ENCODE results near the gene TTYH3. TPM values are rescaled to one million over a fixed set of nuclear protein-coding genes. Genes with fewer than 3 reads are reported as not detected.

The TTYH3 gene
- total RNA-seq, 1 experiment from 2014 or later, result 122 TPM

- H2AK5ac ChIP-seq (ENCODE audit: insufficient read length, low read length), result no peak overlapping the region
- H3K79me2 ChIP-seq (ENCODE audit: insufficient read depth, low read length), result no peaks in the 10 kb centered on the region
- H3K4me1 ChIP-seq (ENCODE audit: insufficient read depth, low read length), result 0 out of 2 replicates have a peak, but pooled peaks cover 2% of the 10 kb centered on the region
- H2BK120ac ChIP-seq (ENCODE audit: low read depth, low read length, poor library complexity, severe bottlenecking), result no peak overlapping the region
- Mint-ChIP-seq H3K4me1 (peaks cover 17 to 21% of the 10 kb centered on the region in 2 experiments), H3K36me3 (ENCODE audit: insufficient read depth in 1 of 3, low read depth in 3 of 3) (no peaks in the 10 kb centered on the region; a peak in 1 of 7 replicates), H3K9me3 (no peaks in the 10 kb centered on the region), H3K27ac (peak overlapping the region; percentile 15 to 50 (median 44); a peak in 5 of 7 replicates), H3K27me3 (ENCODE audit: low read depth) (peaks cover 1% of the 10 kb centered on the region; the same call in 1 of the 2 replicates), H3K4me3 (no peak overlapping the region)
- no peak overlapping the region for H2AFZ ChIP-seq (ENCODE audit: low read length)
- H3K27ac ChIP-seq (ENCODE audit: insufficient read length, low read depth, low read length), result no peak overlapping the region
- no peak overlapping the region for H2BK12ac ChIP-seq (ENCODE audit: insufficient read length, low read depth, low read length)
- no peak overlapping the region for H4K5ac ChIP-seq (ENCODE audit: insufficient read length, low read depth, low read length)
- no peak overlapping the region for H3K23ac ChIP-seq (ENCODE audit: insufficient read length, low read depth, low read length)
- H2BK15ac ChIP-seq (ENCODE audit: low read depth, low read length), result no peak overlapping the region
- no peak overlapping the region for H2BK5ac ChIP-seq (ENCODE audit: insufficient read length, low read length)
- no peak for TF ChIP-seq CTCF (conservative IDR thresholded peaks at IDR 0.05)
- no peak overlapping the region for H3K56ac ChIP-seq (ENCODE audit: insufficient read length, low read depth, low read length)
- no peak overlapping the region for H3K18ac ChIP-seq (ENCODE audit: insufficient read length, low read depth, low read length)
- H2BK20ac ChIP-seq (ENCODE audit: low read depth, low read length, poor library complexity, severe bottlenecking), result no peak overlapping the region
- no peak overlapping the region for H3K4me2 ChIP-seq (ENCODE audit: insufficient read depth, insufficient read length, low read length)
- H3K9me3 ChIP-seq (ENCODE audit: control insufficient read depth, low read depth, low read length), result no peaks in the 10 kb centered on the region
- no peak overlapping the region for H3K14ac ChIP-seq (ENCODE audit: insufficient read depth, low read length)
- no peak overlapping the region for H4K8ac ChIP-seq (replicated peaks; ENCODE audit: insufficient read length, low read depth, low read length)
- H4K91ac ChIP-seq (ENCODE audit: insufficient read length, low read depth, low read length), result no peak overlapping the region
- DNase-seq, result no peak
- H3K27me3 ChIP-seq (ENCODE audit: insufficient read depth, low read length), result no peaks in the 10 kb centered on the region
- WGBS (ENCODE audit: extremely low coverage, insufficient read length, low lambda C conversion rate), result no CpG with 5 or more reads among the region's 26 CpGs
- no peak overlapping the region for H3K4ac ChIP-seq (ENCODE audit: low read depth, low read length)
- H3K23me2 ChIP-seq (ENCODE audit: insufficient read length, low read depth, low read length, poor library complexity, severe bottlenecking), result no peaks in the 10 kb centered on the region
- no peaks in the 10 kb centered on the region for H3K79me1 ChIP-seq (ENCODE audit: insufficient read depth, low read depth, low read length, poor library complexity, severe bottlenecking)
- H4K20me1 ChIP-seq (ENCODE audit: control insufficient read depth, insufficient read depth, insufficient read length), result peaks cover 2% of the 10 kb centered on the region
- no peak overlapping the region for H3T11ph ChIP-seq (ENCODE audit: low read length)
- H3K9ac ChIP-seq (ENCODE audit: extremely low read depth, insufficient read length, low read length), result no peak overlapping the region
These were observed 24.5 kb upstream of the TTYH3 start for GRCh38 chr7:2607122-2607922.
